ENCODE results near the gene NF1. TPM values are rescaled to one million over a fixed set of nuclear protein-coding genes. Genes with fewer than 3 reads are reported as not detected.

The NF1 gene
- total and polyA plus RNA-seq, 4 donors: 8.4 to 116 (median 25.5) TPM

- ATAC-seq (ENCODE audit: insufficient read depth, low FRiP score) (no peak), DNase-seq (no peak)
- 36 to 61% methylated on average over 2 of the region's 2 CpGs for WGBS, 2 donors
- Histone ChIP-seq H3K4me1 (ENCODE audit: control insufficient read depth in 5 of 5, insufficient read depth in 5 of 5, low read length in 5 of 5) (no peaks in the 10 kb centered on the region), H3K27ac (ENCODE audit: low read depth in 1 of 2, low read length in 1 of 2) (no peak overlapping the region), H3K36me3 (ENCODE audit: control insufficient read depth in 4 of 4, insufficient read depth in 4 of 4, low read length in 4 of 4) (peaks cover 5 to 25% (median 7%) of the 10 kb centered on the region in 4 donors), H3K27me3 (ENCODE audit: control insufficient read depth in 3 of 3, insufficient read depth in 3 of 3, low read length in 2 of 3) (no peaks in the 10 kb centered on the region), H3K9me3 (ENCODE audit: control insufficient read depth in 4 of 4, insufficient read depth in 3 of 4, low read length in 3 of 4) (no peaks in the 10 kb centered on the region), H3K9ac (ENCODE audit: insufficient read depth in 1 of 2, low read length in 2 of 2) (no peak overlapping the region), H3K4me3 (no peak overlapping the region)
- TF ChIP-seq, protein P1, sequence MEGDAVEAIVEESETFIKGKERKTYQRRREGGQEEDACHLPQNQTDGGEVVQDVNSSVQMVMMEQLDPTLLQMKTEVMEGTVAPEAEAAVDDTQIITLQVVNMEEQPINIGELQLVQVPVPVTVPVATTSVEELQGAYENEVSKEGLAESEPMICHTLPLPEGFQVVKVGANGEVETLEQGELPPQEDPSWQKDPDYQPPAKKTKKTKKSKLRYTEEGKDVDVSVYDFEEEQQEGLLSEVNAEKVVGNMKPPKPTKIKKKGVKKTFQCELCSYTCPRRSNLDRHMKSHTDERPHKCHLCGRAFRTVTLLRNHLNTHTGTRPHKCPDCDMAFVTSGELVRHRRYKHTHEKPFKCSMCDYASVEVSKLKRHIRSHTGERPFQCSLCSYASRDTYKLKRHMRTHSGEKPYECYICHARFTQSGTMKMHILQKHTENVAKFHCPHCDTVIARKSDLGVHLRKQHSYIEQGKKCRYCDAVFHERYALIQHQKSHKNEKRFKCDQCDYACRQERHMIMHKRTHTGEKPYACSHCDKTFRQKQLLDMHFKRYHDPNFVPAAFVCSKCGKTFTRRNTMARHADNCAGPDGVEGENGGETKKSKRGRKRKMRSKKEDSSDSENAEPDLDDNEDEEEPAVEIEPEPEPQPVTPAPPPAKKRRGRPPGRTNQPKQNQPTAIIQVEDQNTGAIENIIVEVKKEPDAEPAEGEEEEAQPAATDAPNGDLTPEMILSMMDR (IDR thresholded peaks at IDR 0.05; ENCODE audit: control extremely low read depth, extremely low read depth): no peak
These were observed 131.1 kb downstream of the NF1 start for GRCh38 chr17:31225831-31226230.

GRCh38 chr17:31226373-31226772 lies 131.6 kb downstream of the NF1 start:
- Histone ChIP-seq H3K9me3 (ENCODE audit: control insufficient read depth in 4 of 4, insufficient read depth in 3 of 4, low read length in 3 of 4) (no peaks in the 10 kb centered on the region), H3K27me3 (ENCODE audit: control insufficient read depth in 3 of 3, insufficient read depth in 3 of 3, low read length in 2 of 3) (no peaks in the 10 kb centered on the region), H3K9ac (ENCODE audit: insufficient read depth in 1 of 2, low read length in 2 of 2) (no peak overlapping the region), H3K4me1 (ENCODE audit: control insufficient read depth in 5 of 5, insufficient read depth in 5 of 5, low read length in 5 of 5) (no peaks in the 10 kb centered on the region), H3K27ac (ENCODE audit: low read depth in 1 of 2, low read length in 1 of 2) (no peak overlapping the region), H3K4me3 (no peak overlapping the region), H3K36me3 (ENCODE audit: control insufficient read depth in 4 of 4, insufficient read depth in 4 of 4, low read length in 4 of 4) (peaks cover 5 to 25% (median 8%) of the 10 kb centered on the region in 4 donors)
- DNase-seq: peak in 2 of 3 donors; percentile 19 to 23
- TF ChIP-seq, protein P1 (IDR thresholded peaks at IDR 0.05; ENCODE audit: control extremely low read depth, extremely low read depth): no peak
- 39 to 70% methylated on average over 5 of the region's 5 CpGs for WGBS, 2 donors
- ATAC-seq (ENCODE audit: insufficient read depth, low FRiP score): no peak

GRCh38 chr17:31226950-31227349 lies 132.2 kb downstream of the NF1 start:
- no peaks in the 10 kb centered on the region for H3K27me3 ChIP-seq (ENCODE audit: control insufficient read depth in 3 of 3, insufficient read depth in 3 of 3, low read length in 2 of 3)
- no peak overlapping the region for H3K9ac ChIP-seq (ENCODE audit: insufficient read depth in 1 of 2, low read length in 2 of 2)
- no peak overlapping the region for H3K27ac ChIP-seq (ENCODE audit: low read depth in 1 of 2, low read length in 1 of 2)
- H3K4me1 ChIP-seq (ENCODE audit: control insufficient read depth in 5 of 5, insufficient read depth in 5 of 5, low read length in 5 of 5): no peaks in the 10 kb centered on the region
- H3K36me3 ChIP-seq (ENCODE audit: control insufficient read depth in 4 of 4, insufficient read depth in 4 of 4, low read length in 4 of 4): peaks cover 5 to 25% (median 9%) of the 10 kb centered on the region in 4 donors
- TF ChIP-seq, protein P1 (IDR thresholded peaks at IDR 0.05; ENCODE audit: control extremely low read depth, extremely low read depth): no peak
- H3K9me3 ChIP-seq (ENCODE audit: control insufficient read depth in 4 of 4, insufficient read depth in 3 of 4, low read length in 3 of 4): no peaks in the 10 kb centered on the region
- WGBS, 2 donors: 77 to 96% methylated on average over 3 of the region's 3 CpGs
- H3K4me3 ChIP-seq: no peak overlapping the region
- DNase-seq (no peak), ATAC-seq (ENCODE audit: insufficient read depth, low FRiP score) (no peak)

DNA sequence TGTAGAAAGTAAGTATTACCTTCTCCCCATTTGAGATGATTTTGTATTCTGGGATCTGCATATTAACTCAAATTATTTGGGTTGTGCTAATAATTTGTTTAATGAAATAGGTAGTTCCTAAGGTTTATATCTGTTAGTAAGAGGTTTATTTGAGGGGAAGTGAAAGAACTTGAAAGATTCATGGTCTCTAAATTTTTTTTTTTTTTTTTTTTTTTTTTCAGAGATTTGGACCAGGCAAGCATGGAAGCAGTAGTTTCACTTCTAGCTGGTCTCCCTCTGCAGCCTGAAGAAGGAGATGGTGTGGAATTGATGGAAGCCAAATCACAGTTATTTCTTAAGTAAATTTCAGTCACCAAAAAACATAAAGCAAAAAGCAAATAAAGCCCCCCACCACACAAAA lies 137.1 kb downstream of the NF1 start:
- H3K4me1 ChIP-seq (ENCODE audit: control insufficient read depth in 5 of 5, insufficient read depth in 5 of 5, low read length in 5 of 5): no peaks in the 10 kb centered on the region
- no peak for ATAC-seq (ENCODE audit: insufficient read depth, low FRiP score)
- TF ChIP-seq, protein P1 (IDR thresholded peaks at IDR 0.05; ENCODE audit: control extremely low read depth, extremely low read depth): no peak
- H3K27ac ChIP-seq (ENCODE audit: low read depth in 1 of 2, low read length in 1 of 2): no peak overlapping the region
- no peak overlapping the region for H3K4me3 ChIP-seq
- DNase-seq: no peak
- no peak overlapping the region for H3K9ac ChIP-seq (ENCODE audit: insufficient read depth in 1 of 2, low read length in 2 of 2)
- H3K9me3 ChIP-seq (ENCODE audit: control insufficient read depth in 4 of 4, insufficient read depth in 3 of 4, low read length in 3 of 4): no peaks in the 10 kb centered on the region
- H3K36me3 ChIP-seq (ENCODE audit: control insufficient read depth in 4 of 4, insufficient read depth in 4 of 4, low read length in 4 of 4): peaks cover 15 to 54% (median 23%) of the 10 kb centered on the region in 4 donors
- H3K27me3 ChIP-seq (ENCODE audit: control insufficient read depth in 3 of 3, insufficient read depth in 3 of 3, low read length in 2 of 3): no peaks in the 10 kb centered on the region

Data from lung (tissue), 12 donors.